AML-193 (cell line): ENCODE data around the gene KCNIP4.

ENCODE experiments used
- DNase-seq, 2 experiments: peaks; one replicate each; lab custom pipeline; 2025; lab: John Stamatoyannopoulos, UW

Gene KCNIP4

DNA sequence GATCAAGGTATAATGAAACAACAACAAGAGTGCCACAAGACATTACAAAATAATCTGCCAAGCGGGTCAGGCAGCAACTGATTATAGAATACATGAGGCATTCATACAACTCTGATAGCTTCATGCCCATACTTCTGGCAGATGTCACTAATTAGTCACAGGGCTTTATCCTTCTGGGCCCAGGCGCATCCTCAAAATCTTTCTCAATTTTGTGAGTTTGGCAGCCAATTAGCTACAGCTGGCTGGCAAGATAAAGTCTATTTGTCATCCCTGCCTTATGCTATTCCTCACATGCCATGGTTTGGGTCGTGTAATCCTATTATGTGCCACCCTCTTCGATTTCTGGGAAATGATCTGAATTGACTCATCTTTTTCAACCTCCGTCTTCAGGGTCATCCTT, 994.0 kb downstream of the KCNIP4 start:
- DNase-seq = no peak

DNA sequence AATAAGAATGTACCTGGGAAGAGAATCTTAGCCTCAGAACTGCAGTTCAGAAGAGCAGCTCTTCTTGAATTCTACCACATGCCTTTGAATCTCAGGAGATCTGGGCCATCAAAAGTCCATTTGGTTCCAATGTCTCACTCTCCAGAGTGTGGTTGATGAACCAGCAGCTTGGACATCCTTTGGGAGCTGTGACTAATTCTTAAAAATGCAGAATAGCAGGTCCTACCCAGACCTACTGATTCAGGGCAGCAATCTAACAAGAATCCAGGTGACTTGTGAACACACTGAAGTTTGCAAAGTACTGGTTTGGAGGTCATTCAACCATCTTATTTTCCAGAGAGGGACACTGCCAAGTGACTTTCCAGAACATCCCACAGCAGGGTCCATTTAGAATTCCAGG, 1003.6 kb downstream of the KCNIP4 start:
- DNase-seq = no peak

DNA sequence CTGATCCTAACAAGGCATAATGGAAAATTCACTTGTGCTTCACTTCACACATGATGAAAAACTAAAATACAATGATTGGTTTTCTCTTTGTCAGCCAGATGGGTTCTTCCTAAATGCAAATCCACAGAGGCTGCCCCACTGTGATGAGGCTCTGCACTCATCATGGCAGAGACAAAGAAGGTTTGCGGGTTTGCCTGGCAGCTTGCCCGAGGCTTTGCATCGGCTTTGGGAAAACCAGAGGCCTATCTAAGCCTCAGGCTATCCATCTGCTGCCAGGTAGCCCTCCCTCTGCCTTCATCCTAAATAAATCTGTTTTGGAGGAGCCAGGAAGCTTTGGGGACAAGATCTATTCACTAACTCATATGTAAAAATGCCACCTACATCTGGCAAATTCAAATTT, 1004.1 kb downstream of the KCNIP4 start:
- no peak for DNase-seq

DNA sequence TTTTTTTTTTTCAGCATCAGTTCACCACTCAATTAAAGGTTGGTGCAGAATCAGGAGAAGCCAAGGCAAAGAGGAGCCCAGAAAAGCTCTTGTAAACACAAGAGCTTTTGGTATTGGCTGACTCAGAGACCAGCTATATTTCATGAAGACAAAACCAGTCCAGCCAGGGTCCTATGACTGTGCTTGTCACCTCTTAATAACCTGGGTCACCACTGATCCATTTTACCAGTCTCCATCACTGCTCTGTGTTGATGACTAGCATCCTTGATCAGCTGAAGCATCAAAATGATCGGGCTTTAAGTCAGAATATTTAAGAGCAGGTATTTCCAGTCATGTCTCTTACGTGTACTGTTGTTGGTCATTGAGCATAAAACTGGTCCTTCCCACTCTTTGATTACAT, 1010.4 kb downstream of the KCNIP4 start:
- DNase-seq = no peak

DNA sequence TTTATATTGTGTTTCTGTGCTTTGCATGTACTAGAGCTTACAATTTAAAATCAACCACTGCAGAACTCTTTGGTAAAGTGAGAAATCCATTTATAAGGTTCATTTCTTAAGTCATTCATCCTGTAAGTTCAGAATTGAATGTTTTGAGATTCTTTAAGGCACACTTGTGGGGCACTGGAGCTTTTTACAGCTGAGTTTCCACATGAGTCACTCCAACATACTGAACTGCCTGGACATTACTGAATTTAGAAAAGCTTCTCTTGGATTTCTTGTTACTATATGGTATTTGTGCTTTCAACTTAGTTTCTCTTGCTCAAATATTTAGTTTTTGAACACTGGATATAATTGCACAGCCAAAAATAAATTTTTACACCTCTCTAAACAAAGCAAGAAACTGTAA, 1022.0 kb downstream of the KCNIP4 start:
- DNase-seq = no peak

DNA sequence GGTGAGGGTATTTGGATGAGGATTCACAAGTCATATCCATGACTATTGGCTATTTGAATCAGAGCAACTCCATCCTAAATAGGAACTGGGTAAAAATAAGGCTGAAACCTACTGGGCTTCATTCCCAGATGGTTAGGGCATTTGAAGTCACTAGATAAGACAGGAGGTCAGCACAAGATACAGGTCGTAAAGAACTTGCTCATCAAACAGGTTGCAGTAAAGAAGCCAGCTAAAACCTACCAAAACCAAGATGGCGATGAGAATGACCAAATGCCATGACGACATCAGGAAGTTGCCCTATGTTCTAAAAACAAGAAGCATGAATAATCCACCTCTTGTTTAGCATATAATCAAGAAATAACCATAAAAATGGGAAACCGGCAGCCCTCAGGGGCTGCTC, 1023.4 kb downstream of the KCNIP4 start:
- DNase-seq = no peak

DNA sequence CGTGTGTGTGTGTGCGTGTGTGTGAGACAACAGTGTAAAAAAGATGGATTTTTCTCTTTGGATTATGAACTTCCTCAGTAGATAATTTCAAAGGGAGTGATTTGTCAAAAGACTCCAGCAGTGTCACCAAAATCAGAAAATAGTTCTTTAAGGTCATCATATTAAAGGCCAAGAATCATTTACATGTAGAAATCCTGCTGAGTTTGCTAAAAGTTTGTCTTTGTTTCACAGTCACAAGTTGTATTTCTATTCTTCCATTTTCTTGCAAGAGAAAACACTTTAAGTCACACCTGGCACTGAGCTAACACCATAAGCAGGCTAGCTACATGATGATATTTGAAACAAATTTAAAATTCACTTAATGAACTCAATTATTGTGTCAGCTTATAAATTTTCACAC, 1025.6 kb downstream of the KCNIP4 start:
- no peak for DNase-seq

DNA sequence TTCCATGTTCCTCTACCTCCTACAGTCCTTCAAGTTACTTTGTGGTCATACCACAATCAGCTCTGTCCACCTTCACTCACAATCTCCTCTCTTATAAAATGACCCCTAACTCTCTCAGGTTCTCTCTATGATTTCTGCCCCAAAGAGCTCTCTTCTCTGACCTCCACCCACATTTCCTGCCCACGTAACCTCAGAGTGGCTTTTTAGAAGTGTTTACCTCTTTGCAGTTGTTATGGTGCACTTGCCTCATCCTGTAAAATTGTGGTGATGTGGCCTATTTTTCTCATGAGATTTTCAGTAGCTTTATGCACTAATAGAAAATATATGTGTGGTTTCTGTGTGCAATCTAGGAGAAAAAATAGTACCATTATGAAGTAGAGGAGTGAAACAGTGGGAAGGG, 1032.5 kb downstream of the KCNIP4 start:
- DNase-seq = no peak

DNA sequence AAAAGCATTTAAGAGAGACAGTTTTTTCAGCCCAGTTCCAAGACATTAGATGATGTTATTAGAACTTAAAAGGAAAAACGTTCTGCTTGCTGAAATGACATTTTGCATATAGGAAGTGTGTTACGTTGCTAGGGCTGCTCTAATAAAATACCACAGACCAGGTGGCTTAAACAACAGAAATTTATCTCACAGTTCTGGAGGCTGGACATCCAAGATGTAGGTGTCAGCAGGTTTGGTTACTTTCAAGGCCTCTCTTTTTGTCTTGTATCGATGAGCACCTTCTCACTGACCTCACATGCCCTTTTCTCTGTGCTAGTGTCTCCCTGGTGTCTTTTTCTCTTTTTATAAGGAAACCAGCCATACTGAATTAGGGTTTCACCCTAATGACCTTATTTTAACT, 1043.6 kb downstream of the KCNIP4 start:
- DNase-seq = no peak

DNA sequence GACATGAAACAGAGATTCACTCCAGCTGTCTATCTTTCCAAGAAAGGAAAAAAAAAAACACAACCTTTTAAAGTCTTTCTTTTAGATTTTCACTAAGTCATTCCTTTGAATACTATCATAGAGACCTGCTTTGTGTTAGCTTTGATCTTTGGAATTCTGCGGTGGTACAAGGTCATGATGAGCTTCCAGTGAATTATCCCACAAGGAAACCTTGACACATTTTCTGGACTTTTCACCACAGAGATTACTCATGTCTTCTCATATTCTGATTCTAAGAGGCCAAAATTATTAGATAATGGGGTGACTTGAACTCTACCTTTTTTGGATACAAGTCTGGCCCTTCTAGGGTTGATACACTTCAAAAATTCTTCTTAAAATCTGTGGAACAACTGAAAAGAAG, 1046.7 kb downstream of the KCNIP4 start:
- no peak for DNase-seq

DNA sequence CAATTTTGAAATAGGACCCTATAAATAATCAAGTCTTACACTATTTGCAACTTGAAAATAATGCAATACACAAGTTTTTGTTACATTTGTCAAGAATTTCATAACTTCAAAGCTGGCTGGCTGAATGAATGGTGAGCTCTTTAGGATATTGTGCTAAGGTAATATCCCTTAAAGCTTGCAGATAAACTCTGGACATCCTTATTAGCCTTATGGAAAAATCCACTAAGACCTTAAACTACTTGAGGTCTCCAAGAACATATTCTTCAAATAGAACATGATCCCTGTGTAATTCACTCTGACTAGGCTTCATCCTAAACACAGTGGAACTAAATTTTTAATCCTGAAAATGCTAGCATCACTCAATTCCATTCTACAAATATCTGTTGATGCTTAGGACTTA, 1049.0 kb downstream of the KCNIP4 start:
- DNase-seq = no peak

DNA sequence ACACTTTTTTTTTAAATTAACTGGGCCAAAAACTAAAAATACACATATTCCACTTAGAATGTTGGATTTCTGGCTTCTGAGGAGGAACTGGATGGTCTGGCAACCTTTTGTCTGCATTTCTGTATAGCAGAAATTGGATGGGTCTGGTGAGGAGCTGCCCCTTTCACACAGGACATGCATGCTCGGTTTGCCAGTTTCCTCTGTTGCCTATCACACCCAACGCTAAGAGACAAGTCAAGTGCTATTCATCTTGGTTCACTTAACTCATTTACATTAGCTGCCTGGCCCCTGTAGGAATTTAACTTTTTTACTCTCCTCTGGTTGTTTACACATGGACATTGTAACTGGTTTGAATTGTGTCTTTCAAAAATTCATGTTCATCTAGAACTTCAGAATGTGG, 1052.6 kb downstream of the KCNIP4 start:
- no peak for DNase-seq

DNA sequence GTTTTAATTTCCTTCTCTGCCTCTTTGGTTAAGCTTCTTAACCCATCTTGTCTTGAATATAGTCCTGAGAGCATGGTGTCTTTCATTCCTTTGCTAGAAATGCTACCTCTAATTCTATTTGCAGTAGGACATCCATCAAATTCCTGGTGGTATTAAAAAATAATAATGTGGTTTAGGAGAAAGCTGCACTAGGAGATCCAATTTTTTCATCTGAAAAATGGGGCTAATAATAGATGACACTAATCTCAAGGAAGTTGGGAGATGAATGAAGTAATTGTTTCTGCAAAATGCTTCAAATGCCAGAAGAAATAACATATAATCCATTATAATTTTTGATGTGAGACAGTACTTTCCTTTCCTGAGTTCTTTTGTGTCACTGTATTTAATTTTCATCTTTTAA, 1053.4 kb downstream of the KCNIP4 start:
- no peak for DNase-seq

DNA sequence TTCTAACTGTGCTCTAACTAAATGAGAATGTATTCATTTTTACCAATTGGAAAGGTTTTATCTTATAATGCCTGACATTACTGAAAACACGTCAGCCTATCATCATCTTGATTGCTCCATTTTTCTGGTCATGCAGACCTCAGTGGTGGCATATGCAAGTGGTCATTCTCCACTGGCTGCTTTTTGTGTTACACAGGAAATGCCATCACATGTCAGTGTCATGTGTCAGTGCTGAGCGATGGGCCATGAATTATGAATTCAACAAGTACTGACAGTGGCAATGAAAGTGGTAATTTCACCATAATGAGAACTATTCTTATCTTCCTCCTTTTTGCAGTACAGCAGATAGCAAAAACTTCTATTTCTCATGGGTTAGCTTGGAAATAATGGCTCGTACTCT, 1057.8 kb downstream of the KCNIP4 start:
- DNase-seq = no peak

DNA sequence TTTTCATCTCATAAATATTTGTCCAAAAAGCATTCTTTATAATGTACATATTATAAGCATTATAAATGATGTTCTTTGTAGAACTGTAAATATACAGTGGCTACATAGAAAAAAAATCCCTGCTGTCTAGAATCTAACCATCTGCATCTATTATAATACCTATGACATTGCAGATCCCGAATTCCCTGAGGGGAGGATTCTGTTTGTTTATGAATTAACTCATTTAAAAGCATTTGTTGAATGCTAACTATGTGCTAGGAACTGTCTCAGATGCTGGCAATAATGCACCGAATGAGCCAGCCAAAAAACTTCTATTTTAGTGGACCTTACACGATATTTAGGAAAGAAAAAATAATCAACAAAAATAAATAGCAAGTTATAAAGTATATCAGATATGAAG, 1058.7 kb downstream of the KCNIP4 start:
- no peak for DNase-seq

DNA sequence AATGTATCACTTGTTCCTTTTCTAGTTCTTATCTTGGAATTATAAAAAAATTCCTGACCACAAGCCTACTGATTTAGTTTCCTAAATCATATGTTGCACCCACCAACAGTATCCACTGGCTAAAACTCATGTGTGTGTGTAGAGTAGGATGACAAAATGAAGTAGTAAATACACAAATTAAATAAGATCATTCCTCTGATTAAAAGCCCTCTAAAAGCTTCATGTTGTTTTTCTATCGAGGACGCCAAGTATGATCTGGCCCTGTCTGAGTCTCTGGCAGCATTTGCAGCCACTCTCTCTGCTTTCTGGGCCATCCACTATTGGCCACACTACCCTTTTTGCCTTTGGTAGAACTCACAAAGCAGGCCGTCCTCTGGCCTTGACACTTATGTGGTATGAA, 1064.9 kb downstream of the KCNIP4 start:
- no peak for DNase-seq

DNA sequence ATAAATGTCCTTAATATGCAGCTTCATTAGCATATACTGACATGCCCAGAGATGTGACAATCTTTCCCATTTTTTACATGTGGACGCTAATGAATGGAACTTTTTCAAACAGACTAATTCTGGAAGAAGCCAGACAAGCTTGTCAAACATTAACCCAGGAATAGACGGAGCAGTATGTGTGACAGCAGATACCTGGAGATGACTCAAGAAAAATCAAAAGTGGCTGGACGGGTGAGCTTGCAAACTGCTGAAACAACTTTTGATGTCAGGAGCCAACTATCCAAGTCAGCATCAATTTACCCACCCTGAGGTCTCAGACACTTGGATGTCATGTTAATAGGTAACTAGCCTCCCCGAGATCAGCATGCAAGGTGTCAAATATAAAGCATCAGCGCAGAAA, 1065.3 kb downstream of the KCNIP4 start:
- no peak for DNase-seq

DNA sequence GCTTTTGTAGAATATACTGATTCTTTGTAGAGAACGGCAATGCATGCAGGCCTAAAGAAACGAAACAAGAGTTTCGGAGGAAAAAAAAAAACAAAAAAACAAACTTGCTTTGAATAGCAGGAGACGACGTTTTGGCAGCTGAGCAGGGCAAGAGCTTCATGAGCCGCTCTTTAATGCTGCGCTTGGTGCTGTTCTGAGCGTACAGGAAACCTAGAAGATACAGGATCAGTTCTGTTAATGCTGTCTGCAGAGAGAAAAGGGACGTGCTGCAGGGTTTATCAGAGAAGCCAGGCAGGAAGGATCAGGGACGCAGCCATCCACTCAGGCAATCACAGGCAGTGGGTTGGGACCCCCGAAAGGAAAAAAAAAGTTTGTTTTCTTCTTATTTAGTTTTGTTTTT, 1066.1 kb downstream of the KCNIP4 start:
- DNase-seq = no peak

DNA sequence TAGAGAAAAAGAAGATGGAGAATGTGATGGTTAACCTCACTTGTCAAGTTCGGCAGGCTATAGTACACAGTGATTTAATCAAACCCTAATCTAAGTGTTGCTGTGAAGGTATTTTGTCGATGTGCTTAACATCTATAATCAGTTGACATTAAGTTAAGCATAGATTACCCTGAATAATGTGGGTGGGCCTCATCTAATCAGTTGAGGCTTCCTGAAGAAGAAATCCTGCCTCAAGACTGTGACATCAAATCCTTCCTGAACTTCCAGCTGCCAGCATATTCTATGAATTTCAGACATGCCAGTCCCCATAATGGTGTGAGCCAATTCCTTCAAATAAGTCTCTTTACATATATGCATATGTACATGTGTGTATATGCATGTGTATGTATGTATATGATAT, 1066.9 kb downstream of the KCNIP4 start:
- no peak for DNase-seq

DNA sequence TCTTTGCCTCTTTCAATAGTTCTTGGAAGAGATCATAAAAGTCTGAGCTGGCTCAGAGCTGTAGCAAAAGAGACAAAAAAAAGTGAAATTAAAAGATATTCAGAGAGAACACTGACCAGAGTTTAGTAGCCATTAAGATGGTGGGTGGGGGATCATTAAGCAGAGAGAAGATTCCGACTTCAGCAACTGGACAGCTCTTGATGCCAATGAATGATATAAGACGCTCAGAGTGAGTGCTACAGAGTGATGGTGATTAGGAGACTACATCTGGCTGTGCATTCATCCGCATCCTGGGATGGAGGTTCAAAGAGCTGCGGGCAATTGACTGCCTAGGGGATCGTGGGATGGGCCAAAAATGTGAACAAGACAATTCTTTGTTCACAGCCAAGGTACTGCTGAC, 1069.8 kb downstream of the KCNIP4 start:
- DNase-seq = no peak

DNA sequence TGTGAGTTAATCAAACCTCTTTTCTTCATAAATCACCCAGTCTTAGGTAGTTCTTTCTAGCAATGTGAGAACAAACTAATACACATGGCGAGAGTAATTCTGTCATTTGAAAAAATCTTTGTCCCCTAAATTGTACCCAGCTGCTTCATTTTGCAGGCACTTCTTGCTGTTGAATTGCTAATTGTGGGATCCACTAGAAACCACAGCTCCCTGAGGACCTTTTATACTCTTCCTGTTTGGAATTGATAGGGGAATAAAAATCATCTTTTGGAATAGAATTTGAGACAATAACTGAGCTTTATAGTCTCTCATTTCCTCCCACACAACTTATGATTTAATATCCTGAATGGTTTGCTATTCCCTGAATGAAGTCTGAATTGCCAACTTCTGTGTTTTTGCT, 1078.1 kb downstream of the KCNIP4 start:
- no peak for DNase-seq

DNA sequence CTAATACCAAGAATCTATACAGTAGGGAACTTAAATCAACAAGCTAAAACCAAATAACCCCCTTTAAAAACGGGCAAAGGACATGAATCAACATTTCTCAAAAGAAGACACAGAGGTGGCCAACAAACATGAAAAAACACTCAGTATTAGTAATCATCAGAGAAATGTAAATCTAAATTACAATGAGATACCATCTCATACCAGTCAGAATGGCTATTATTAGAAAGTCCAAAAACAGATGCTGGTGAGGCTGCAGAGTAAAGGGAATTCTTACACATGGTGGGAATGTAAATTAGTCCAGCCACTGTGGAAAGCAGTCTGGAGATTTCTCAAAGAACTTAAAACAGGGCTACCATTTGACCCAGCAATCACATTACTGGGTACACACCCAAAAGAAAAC, 1080.5 kb downstream of the KCNIP4 start:
- no peak for DNase-seq

DNA sequence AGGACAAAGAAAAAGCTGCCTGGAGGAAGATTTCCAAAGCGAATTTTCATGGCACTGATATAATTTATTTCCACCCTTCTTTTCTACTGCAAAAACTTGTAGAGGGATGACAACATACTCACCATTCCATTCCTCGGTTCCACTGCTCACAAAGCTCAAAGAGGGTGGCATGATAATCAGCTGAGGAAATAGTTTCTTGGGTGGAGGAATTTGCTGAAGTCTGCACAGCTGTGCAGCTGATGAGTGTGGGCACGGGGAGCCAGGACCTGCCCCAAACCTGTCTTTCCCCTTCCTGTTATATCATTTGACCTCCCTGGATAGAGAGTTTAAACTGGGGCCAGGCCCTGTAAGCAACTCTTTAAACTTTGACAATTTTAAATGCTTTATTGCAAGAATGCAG, 1087.7 kb downstream of the KCNIP4 start:
- no peak for DNase-seq

DNA sequence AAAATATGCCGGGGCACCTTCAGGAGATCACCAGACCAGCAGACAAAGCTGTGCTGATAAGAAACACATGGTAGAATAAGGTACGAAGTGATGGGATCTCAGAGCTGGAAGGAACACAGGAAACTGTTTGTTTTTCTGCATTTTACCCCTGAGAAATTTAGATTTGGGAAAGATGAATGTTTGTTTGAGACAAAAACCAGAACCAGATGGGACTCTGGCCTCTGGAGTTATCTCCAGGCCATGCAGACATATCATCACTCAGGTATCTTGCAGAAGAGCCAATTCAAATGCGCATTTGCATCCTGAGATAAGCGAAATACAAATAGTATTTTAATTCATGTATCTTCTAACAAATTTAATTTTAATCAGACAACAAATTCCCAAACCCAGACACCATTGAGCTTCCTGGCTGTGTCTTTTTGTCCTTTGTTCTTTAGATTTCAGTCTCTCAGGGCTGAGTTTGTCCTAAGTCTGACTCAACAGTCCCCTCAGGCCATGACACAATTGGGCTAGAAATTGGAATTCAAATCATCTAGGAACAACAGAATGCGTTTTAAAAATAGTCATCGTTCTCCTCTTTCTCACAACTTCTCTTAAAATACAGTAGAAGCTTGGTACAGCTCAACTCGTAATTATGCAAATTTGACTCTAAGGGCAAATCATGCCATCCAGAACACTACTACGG, 1089.3 kb downstream of the KCNIP4 start:
- no peak for DNase-seq

DNA sequence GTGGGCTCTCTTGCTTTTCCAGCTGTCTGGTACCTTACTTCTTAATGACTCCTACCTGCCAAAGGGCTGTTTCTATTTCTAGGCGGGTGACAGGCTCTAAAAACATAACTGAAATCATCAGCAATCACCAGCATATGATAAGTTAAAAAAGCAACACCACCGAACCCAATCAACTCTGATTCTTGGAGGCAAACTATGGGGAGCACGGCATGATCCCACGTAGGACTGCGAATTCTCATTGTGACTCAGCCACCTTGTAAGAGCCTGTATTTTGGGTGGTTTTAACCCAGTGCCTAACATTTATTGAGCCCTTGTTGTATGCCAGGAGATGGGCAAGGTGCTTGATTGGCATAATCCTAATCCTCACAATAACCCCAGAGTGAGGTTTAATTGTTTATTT, 1091.5 kb downstream of the KCNIP4 start:
- no peak for DNase-seq
